GM19193 (cell line): Measurements from ENCODE around the gene CLINT1.

ENCODE experiments used
- POLR2A ChIP-seq: IDR thresholded peaks from 4 replicates; pipeline ENCODE4 v1.6.1; 2011; ENCODE audit not compliant: insufficient read depth, insufficient read length; ENCODE audit errors: extremely low read depth

Gene CLINT1

DNA sequence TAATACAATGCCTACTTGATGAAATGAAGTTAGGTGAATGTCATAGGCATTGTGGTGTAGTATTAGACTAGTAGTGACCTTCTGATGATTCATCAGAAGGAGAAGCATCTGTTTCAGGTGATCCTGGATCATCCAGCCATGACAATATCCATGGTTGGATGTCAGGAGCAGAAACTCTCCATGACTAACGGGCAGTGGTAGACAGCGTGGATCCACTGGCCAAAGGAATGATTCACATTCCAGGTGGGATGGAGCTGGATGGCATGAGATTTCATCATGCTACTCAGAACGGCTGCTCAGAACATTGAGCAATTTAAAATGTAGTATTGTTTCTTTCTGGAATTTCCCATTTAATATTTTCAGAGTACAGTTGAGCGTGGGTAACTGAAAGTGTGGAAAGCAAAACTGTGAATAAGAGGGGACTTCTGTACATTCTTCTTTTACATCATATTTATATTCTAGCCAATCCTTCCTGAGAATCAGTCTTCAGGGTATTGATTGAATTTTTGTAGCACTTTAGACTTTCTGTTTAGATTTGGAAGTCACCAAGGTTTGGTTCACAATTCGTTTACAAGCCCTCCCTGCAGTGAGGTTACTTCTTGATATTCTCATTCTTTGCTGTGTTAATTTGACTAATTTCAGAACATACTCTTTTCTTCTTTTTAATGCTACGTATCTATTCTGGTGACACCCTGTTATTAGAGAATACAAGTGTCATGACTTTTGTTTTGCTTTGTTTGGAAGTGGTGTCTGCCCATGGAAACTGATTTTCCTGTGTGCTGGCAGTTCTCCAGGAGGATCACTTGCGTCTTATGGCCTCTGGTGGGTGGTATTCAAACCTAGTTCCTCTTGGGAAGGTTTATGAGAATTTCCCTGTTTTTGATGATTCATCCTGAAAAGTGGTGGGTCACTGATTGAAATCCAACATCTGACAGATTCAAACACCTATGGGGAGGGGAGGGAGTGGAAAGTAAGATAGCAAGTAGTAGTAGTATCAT is 12.2 kb upstream of the CLINT1 start:
- TF ChIP-seq POLR2A = no peak

DNA sequence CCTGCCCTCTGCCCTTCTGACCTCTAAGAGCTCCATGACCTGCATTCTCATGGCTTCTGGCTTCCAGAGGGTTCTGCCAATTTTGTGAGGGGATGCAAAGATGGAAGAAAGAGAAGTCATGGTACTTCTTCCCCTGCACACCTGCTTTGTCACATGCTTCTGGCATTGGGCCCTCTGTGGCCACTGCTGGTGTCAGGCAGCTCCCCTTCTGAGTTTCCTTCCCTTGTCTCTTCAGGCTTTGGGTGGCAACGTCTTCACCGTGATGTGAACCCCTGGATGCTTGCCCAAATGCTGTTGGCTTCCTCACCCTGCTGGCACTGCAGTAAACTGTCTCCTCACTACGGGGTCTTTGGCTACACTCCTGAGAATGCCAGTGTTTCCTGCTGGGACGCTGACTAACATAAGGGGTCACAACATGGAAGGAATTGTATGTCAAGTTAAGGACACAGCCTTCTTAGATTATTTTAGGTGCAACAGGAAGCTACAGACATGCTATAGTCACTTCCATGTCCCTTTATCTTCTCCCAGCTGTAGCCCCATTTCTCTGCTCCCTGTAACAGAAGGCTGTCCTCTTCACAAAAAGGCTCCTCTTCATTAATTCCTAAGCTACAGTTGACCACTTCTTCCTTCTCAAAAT is 8.9 kb upstream of the CLINT1 start:
- no peak for TF ChIP-seq POLR2A

DNA sequence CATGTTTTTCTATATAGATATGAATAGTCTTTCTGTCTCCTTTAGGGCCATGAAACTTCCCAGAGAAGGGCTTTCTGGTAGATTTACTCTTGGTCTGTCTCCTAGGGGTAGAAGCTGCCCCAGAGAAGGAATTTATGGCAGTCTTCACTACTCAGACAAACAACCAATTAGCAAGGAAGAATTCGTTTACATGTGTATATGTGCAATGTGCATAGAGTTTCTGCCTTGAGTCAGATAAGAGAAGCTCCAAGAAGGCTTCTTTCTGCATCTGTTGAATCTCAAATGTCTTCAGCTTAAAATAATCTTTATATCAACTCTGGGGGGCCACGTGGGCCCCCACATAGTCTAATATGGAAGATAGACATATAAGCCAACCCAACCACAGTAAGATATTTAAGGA is 7.6 kb upstream of the CLINT1 start:
- no peak for TF ChIP-seq POLR2A

DNA sequence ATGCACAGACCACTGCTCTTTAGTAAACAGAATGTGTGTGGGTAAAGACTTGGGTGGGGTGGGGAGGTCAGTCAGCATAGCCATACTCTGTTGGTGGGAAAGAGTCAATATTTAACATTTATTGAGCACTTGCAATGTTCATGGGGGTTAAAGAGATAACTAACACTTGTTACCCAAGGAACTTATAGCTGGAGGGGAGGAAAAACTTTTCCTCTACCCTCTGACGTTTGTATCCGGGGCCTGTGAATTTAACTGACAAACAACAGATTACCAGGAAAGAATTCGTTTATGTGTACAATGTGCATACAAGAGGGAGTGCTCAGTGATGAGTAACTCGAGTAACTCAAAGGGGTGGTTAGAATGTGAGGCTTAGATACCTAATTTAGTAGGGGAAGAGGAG is 6.8 kb upstream of the CLINT1 start:
- no peak for TF ChIP-seq POLR2A

DNA sequence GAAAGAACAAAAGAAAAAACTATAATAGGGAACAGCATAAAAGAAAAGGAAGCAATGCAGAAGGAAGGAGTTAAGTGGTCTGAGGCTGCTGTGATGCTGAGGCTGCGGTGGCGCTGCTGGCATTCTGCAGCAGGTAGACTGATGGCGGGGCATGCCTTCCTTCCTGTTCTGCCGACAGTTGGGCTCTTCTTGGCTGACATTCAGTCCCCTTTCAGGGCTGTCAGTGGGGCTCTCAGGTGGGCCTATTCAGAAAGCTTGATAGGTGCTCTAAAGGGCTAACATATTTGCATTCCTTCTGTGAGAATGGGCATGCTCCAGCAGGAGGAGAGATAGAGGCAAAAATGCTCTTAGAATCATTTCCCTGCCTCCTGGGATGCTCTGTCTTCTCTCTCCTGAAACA is 5.1 kb upstream of the CLINT1 start:
- TF ChIP-seq POLR2A = no peak

DNA sequence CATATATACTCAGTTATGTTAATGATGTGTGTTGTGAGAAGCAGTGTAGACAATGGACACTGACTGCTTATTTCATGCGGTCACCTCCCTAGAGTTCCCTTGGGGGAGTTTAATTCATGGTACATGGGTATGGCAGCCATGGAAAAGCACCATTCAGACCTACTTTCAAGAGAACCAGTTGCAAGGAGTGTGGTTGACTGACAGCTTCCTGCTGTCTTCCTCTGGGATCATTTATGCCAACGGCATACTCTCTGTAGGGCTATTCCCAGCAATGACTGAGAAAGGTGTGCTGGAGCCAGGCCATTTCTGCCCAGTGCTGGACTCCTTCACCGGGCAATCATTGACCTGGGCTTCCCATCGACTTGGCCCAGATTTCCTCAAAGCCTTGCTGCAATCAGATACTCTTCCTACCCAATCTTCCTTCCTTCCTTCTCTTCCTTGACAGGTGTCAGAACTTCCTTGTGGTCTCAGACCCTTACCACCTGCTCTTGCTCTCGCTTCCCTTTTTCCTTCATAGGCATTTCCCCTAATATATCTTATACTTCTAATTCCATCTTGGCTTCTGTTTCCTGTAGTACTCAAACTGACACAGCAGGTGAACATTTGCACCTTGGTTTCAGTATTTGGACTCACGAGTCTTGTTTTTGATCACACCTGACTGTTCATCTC is 3.4 kb upstream of the CLINT1 start:
- TF ChIP-seq POLR2A = no peak

DNA sequence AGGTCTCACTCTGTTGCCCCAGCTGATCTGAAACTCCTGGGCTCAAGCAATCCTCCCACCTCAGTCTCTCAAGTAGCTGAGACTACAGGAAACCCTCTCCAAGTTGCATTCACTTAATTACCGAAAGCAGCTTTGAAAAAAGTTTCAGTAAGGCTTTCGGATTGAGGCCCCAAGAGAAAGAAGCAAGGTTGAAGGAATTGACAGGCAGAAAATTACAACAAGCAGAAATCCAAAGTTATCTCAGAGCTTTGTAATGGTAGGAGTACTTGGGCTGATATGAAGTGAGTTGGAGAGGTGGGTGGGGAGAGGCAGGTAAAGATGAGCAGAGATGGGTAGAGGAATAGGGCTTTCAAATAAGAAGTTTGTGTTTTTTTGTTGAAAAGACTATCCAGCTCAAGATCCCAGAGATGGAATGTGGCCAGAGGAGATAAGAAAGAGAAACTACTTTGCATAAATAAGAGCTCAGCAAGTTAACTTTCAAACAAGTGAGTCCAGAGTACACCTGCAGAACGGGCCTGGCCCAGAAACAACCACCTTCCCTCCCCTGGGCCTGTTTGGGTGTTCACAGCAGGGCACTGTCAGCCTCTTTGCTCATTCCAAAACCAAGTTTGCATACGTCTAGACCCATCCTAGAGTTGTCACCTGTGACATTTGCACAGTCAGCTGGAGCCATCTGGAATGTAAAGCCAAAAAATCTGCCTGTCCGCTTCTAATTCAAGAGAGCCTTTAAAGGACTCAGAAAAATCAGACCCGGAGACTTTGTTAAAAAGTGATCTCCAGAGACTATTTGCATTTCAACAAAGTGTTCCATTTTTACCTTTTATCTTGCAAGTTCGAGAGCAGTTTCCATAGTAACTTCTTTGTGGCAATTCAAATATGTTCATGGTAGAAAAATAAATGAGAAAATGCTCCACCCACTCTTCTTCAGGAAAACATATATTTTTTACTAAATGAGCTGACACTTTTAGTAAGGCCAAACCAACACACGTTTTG is 2.2 kb upstream of the CLINT1 start:
- TF ChIP-seq POLR2A = no peak

DNA sequence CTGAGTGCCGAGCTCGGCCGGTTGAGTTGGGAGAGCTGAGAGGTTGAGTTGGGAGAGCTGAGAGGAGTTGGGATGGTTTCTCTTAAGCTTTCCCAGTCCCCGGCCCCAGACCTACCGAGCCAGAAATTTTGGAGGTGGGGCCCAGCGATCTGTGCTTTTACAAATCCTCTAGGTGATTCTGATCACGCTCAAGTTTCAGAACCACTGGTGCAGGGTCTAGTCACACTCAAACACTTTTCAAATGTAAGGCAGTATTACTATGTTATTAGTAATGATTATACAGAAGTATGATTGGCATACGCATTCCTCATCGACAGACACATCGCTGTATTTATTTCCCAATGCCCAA is 256 bp upstream of the CLINT1 start:
- TF ChIP-seq POLR2A = no peak

DNA sequence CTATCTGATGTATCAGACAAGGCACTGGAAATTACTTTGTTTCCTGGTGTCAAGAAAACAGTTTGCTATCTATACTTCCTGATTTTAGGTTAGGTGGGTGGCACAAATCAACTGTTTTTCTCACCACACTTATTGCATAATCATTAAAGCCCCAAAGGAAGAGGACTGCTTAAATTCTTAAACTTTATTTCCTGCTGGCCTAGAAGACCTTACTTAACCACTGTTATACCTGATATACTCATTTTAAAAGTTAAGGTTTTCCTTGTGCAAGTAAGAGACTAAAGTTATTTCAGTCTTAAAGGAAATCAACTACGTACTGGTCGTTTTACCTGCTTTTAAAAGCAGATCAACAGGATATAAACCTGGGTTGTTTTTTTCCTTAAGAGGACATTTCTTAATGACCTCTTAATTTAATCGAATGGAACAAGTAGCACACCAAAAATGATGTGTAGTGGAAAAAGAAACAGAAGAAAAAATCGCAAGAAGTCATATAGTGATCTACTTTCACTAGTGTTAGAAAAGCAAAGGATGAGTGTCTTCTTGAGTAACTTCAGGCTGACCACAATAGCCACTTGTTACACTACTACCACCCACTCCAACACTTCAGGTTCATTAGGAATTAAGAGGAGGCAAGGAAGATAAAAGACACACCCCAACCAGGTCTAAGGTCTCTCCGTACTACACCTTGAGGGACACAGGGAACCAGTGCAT is 974 bp downstream of the CLINT1 start:
- no peak for TF ChIP-seq POLR2A

DNA sequence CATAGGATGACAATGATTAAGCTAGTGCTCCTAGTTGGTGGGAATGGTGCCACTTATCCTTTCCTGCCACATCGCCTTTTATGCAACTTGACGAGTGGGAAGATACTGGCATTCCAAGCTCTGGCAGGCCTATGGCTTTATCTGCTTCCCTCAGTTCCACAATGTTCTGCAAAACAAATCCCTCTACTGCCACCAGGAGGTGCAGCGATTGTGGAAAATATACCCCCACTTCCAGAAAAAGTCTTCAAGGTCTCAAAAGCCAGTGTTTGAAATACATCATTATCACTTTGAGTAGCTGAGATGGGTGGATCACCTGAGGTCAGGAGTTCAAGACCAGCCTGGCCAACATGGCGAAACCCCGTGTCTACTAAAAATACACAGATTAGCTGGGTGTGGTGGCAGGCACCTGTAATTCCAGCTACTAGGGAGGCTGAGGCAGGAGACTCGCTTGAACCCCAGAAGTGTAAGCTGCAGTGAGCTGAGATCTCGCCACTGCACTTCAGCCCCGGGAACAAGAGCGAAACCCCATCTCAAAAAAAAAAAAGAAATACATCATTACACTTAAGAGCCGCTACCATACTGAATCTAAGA is 3.4 kb downstream of the CLINT1 start:
- TF ChIP-seq POLR2A = no peak

DNA sequence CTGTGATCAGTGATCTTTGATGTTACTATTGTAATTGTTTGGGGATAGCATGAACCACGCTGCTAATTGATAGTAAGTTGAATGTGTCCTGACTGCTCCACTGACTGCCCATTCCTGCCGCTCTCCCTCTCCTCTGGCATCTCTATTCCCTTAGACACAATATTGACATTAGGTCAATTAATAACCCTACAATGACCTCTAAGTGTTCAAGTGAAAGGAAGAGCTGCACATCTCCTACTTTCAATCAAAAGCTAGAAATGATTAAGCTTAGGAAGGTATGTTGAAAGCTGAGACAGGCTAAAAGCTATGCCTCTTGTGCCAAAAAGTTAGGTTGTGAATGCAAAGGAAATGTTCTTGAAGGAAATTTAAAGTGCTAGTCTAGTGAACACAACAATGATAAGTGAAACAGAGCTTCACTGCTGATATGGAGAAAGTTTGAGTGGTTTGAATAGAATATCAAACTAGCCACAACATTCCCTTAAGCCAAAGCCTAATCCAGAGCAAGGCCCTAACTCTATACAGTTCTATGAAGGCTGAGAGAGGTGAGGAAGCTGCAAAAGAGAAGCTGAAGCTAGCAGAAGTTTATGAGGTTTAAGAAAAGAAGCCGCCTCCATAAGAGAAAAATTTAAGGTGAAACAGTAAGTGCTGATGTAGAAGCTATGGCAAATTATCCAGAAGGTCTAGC is 12.9 kb downstream of the CLINT1 start:
- no peak for TF ChIP-seq POLR2A

DNA sequence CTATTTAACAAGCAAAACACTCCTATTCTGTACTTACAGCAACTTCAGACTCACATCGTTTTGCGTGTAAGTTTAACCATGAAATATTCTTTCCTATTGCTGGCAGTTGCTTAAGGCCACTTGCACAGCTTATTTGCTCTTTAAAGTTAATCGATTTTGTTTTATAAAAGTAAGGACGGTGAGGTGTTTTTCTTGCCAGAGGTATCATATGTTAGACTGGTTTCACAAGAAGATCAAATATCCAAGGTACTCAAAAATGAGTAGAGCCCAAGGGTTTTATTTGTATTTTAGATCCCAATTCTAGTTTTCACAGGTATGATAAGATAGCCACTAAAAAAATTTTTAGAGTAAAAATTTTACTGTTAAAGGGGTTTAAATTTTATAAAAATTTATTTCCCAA is 16.2 kb downstream of the CLINT1 start:
- no peak for TF ChIP-seq POLR2A

DNA sequence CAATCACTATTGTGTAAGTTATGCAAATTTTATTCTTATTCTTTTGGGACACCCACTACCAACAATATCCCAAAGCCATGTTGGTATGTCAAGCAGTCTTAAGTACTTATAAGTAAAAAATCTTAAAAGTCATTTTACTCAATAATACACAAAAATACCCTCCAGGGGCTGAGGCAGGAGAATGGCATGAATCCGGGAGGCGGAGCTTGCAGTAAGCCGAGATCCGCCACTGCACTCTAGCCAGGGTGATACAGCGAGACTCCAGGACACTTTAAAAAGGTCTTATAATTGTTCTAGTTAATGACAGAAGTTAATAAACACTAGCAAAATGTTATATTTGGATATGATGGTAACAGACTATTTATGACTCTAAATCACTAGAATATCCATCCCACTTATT is 16.8 kb downstream of the CLINT1 start:
- TF ChIP-seq POLR2A = no peak
